Measurements from ENCODE around the gene CACNA1S. TPM values are rescaled to one million over a fixed set of nuclear protein-coding genes. Genes with fewer than 3 reads are reported as not detected.

Gene CACNA1S
- polyA plus RNA-seq, 3 donors from 2014 or later: not detected

DNA sequence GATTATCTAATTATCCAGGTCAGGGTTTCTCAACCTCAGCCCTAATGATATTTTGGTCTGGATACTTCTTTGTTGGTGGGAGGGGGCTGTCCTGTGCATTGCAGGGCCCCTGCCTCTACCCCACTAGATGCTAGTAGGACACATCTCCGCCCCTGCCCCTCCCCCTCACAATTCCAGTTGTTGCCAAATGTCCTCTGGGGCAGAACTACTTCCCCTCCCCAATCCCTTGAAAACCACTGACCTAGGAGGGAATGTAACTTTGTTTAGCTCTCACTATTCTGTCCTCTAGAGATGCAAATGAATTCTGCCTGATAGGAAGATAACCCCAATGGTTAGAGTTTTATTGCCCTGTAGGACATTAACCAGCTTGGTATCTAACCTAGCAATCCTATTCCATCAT is 8.1 kb downstream of the CACNA1S start:
- Mint-ChIP-seq H3K9me3 (no peaks in the 10 kb centered on the region), H3K27me3 (ENCODE audit: low read depth in 3 of 3) (peaks cover 0 to 4% (median 0%) of the 10 kb centered on the region in 3 donors), H3K36me3 (no peaks in the 10 kb centered on the region), H3K27ac (no peak overlapping the region), H3K4me3 (no peak overlapping the region), H3K4me1 (no peaks in the 10 kb centered on the region)
- no peak for DNase-seq

GRCh38 chr1:201103666-201104065 is 8.6 kb downstream of the CACNA1S start:
- Mint-ChIP-seq H3K4me1 (no peaks in the 10 kb centered on the region), H3K9me3 (no peaks in the 10 kb centered on the region), H3K36me3 (no peaks in the 10 kb centered on the region), H3K4me3 (no peak overlapping the region), H3K27ac (no peak overlapping the region), H3K27me3 (ENCODE audit: low read depth in 3 of 3) (peaks cover 0 to 4% (median 0%) of the 10 kb centered on the region in 3 donors)
- no peak for DNase-seq

- H3K27ac Mint-ChIP-seq: no peak overlapping the region
- H3K4me3 Mint-ChIP-seq: no peak overlapping the region
- H3K36me3 Mint-ChIP-seq: no peaks in the 10 kb centered on the region
- no peak for DNase-seq
- no peaks in the 10 kb centered on the region for H3K4me1 Mint-ChIP-seq
- no peaks in the 10 kb centered on the region for H3K9me3 Mint-ChIP-seq
- peaks cover 2 to 6% (median 3%) of the 10 kb centered on the region in 3 donors for H3K27me3 Mint-ChIP-seq (ENCODE audit: low read depth in 3 of 3)
These were observed 11.9 kb downstream of the CACNA1S start for GRCh38 chr1:201100169-201100930.

- no peaks in the 10 kb centered on the region for H3K36me3 Mint-ChIP-seq
- H3K27ac Mint-ChIP-seq: no peak overlapping the region
- no peaks in the 10 kb centered on the region for H3K9me3 Mint-ChIP-seq
- no peak for DNase-seq
- peaks cover 2 to 6% (median 3%) of the 10 kb centered on the region in 3 donors for H3K27me3 Mint-ChIP-seq (ENCODE audit: low read depth in 3 of 3)
- H3K4me3 Mint-ChIP-seq: no peak overlapping the region
- no peaks in the 10 kb centered on the region for H3K4me1 Mint-ChIP-seq
These were observed 13.1 kb downstream of the CACNA1S start for GRCh38 chr1:201098992-201099677.

DNA sequence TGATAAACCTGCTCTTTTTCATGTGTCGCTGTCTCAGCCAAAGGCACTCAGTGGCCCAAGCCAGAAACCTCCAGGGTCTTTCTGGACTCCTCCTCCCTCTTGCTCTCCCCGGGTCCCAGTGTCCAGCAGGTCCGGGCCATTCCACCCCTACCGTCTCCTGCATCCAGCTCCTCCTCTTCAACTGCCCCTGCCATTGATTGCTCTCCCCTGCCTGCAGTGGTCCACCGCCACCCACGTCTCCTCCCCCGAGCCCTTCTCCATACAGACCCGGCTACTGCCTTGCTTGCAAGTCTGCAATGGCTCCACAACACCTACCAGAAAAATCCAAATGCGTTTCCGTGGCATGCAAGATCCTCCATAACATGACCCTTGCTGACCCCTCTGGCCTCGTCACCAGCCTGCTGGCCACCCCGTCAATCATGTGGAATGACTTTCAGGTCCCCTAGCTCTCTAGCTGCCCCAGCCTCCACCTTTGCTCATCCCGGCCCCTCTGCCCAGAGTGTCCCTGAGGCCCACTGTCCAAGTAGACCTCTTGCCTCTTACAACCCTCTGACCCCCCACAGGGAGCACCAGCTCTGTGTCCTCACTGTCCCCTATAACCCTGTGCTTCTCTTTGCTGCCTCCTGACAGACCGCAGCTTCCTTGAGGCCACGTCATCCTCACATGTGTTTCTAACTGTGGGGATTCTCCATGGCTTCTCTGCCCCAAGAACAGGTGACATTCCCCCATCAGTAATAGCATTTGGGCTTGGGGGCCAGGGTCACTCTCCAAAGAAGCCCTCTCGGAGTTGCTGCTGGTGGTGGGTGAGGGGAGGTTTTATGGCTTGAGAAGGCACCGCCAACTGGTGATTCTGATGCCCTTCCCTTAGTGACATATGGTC is 15.0 kb downstream of the CACNA1S start:
- no peak overlapping the region for H3K4me3 Mint-ChIP-seq
- no peak for DNase-seq
- no peaks in the 10 kb centered on the region for H3K36me3 Mint-ChIP-seq
- no peak overlapping the region for H3K27ac Mint-ChIP-seq
- H3K4me1 Mint-ChIP-seq: no peaks in the 10 kb centered on the region
- peaks cover 2 to 12% (median 3%) of the 10 kb centered on the region in 3 donors for H3K27me3 Mint-ChIP-seq (ENCODE audit: low read depth in 3 of 3)
- H3K9me3 Mint-ChIP-seq: no peaks in the 10 kb centered on the region

DNA sequence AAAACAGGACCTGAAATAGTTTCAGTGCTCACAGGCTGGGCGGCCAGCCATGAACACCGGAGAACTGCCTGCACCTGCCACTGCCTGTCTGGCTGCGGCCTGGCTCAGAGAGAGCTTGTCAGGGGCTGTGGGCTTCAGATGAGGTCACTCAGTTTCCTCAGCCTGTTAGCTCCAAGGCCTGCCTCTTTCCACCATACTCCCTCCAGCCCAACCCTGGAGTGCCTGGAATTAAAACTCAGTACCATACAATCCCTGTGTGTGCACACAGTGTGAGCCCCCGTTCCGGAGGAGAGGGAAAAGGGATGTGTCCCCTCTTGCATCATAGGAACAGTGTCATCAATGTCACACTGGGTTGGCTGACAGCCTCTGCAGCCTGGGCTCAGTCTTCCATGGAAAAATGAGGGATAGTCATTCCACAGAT is 16.2 kb downstream of the CACNA1S start:
- Mint-ChIP-seq H3K4me3 (no peak overlapping the region), H3K4me1 (no peaks in the 10 kb centered on the region), H3K27ac (no peak overlapping the region), H3K36me3 (no peaks in the 10 kb centered on the region), H3K27me3 (ENCODE audit: low read depth in 3 of 3) (peaks cover 2 to 16% (median 3%) of the 10 kb centered on the region in 3 donors), H3K9me3 (no peaks in the 10 kb centered on the region)
- no peak for DNase-seq

DNA sequence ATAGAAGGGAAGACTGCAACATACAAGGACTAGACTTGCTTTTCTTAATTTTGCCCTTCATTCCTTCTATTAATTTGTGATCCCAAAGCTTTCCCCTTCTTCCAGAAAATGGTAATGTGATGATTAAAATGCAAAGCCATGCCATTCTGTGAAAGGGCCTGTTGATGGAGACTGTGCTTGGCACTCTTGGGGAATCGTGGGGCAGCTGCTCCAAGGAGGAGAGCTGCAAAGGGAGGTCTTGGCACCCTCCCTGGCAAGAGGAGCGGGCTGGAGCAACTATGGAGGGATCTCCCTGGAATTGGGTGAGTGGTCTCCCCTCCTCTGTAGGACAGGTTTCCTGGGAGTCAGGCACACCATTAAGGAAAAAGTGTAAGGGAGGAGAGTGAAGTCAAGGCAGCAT is 16.6 kb downstream of the CACNA1S start:
- Mint-ChIP-seq H3K4me1 (no peaks in the 10 kb centered on the region), H3K9me3 (no peaks in the 10 kb centered on the region), H3K27me3 (ENCODE audit: low read depth in 3 of 3) (peaks cover 2 to 16% (median 3%) of the 10 kb centered on the region in 3 donors), H3K36me3 (no peaks in the 10 kb centered on the region), H3K4me3 (no peak overlapping the region), H3K27ac (no peak overlapping the region)
- DNase-seq: no peak

GRCh38 chr1:201094832-201095231 is 17.4 kb downstream of the CACNA1S start:
- Mint-ChIP-seq H3K9me3 (no peaks in the 10 kb centered on the region), H3K36me3 (no peaks in the 10 kb centered on the region), H3K4me1 (no peaks in the 10 kb centered on the region), H3K4me3 (no peak overlapping the region), H3K27ac (no peak overlapping the region), H3K27me3 (ENCODE audit: low read depth in 3 of 3) (peaks cover 2 to 16% (median 3%) of the 10 kb centered on the region in 3 donors)
- no peak for DNase-seq

GRCh38 chr1:201093962-201094361 is 18.3 kb downstream of the CACNA1S start:
- Mint-ChIP-seq H3K27ac (peak overlapping the region in 1 of 6 donors; percentile 65), H3K36me3 (no peaks in the 10 kb centered on the region), H3K9me3 (no peaks in the 10 kb centered on the region), H3K4me1 (no peaks in the 10 kb centered on the region), H3K27me3 (ENCODE audit: low read depth in 3 of 3) (peaks cover 2 to 20% (median 3%) of the 10 kb centered on the region in 3 donors), H3K4me3 (no peak overlapping the region)
- no peak for DNase-seq

- no peak overlapping the region for H3K27ac Mint-ChIP-seq
- H3K27me3 Mint-ChIP-seq (ENCODE audit: low read depth in 3 of 3): peaks cover 2 to 21% (median 3%) of the 10 kb centered on the region in 3 donors
- H3K4me3 Mint-ChIP-seq: no peak overlapping the region
- no peak for DNase-seq
- no peaks in the 10 kb centered on the region for H3K36me3 Mint-ChIP-seq
- no peaks in the 10 kb centered on the region for H3K9me3 Mint-ChIP-seq
- H3K4me1 Mint-ChIP-seq: no peaks in the 10 kb centered on the region
These were observed 18.7 kb downstream of the CACNA1S start for GRCh38 chr1:201093561-201093960.

DNA sequence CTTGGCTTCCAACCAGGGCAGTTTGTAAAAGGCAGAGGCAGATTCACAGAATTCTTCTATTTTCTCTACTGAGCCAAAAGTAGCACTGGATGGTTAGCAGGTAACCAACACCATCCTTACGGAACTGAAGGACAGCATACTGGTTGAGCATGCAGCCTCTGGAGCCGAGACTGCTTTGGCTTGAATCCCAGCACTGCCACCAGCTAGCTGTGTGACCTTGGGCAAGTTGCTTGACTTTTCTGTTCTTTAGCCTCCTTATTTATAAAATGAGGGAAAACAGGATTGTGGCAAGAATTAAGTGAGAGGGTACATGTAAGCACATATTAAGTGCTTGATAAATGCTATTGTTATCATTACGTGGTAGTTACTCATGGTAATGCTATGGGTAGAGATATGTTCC is 19.5 kb downstream of the CACNA1S start:
- no peaks in the 10 kb centered on the region for H3K9me3 Mint-ChIP-seq
- no peak overlapping the region for H3K4me3 Mint-ChIP-seq
- H3K27ac Mint-ChIP-seq: no peak overlapping the region
- peaks cover 2 to 21% (median 3%) of the 10 kb centered on the region in 3 donors for H3K27me3 Mint-ChIP-seq (ENCODE audit: low read depth in 3 of 3)
- no peaks in the 10 kb centered on the region for H3K4me1 Mint-ChIP-seq
- no peaks in the 10 kb centered on the region for H3K36me3 Mint-ChIP-seq
- DNase-seq: no peak

DNA sequence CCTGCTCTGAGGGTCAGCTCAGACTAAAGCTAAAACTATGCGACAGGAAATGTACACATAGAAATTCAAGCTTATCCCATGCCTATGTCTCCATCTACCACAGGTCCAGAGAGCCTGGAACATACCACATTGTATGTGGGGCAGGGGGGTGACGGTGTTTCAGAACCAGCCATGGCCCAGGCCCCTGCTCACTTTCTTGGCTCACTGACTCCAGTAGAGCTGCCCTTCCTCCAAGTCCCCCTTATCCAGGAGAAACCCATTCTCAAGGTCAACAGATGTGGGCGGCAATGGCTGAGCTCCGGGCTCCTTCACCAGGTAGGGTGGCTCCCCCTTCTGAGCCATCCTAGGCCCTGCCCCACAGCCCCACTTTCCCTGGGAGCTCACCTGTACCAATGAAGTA is 21.0 kb downstream of the CACNA1S start:
- no peak for DNase-seq
- no peaks in the 10 kb centered on the region for H3K4me1 Mint-ChIP-seq
- no peak overlapping the region for H3K27ac Mint-ChIP-seq
- H3K27me3 Mint-ChIP-seq (ENCODE audit: low read depth in 3 of 3): peaks cover 0 to 15% (median 1%) of the 10 kb centered on the region in 3 donors
- no peaks in the 10 kb centered on the region for H3K36me3 Mint-ChIP-seq
- no peak overlapping the region for H3K4me3 Mint-ChIP-seq
- no peaks in the 10 kb centered on the region for H3K9me3 Mint-ChIP-seq

DNA sequence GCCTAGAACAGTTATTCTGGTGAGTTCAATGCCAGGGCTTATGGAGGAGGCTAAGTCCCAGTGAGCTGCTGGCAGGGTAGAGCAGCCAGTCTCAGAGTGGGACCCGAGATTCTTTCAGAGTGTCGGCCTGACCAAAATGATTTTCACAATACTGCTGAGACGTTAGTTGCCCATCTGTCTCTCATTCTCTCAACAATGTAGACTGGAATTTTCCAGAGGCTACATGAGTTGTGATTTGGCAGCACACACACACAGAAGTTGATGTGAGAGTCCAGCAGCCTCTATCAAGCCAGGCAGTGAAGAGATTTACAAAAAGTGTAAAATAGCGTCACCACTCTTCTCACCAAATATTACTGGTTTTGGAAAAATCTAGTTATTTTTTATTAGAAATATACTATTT is 21.7 kb downstream of the CACNA1S start:
- no peaks in the 10 kb centered on the region for H3K4me1 Mint-ChIP-seq
- no peak overlapping the region for H3K4me3 Mint-ChIP-seq
- H3K27ac Mint-ChIP-seq: no peak overlapping the region
- H3K36me3 Mint-ChIP-seq: no peaks in the 10 kb centered on the region
- no peaks in the 10 kb centered on the region for H3K9me3 Mint-ChIP-seq
- H3K27me3 Mint-ChIP-seq (ENCODE audit: low read depth in 3 of 3): peaks cover 0 to 17% (median under 1%) of the 10 kb centered on the region in 3 donors
- DNase-seq: no peak

GRCh38 chr1:201089596-201089995 is 22.6 kb downstream of the CACNA1S start:
- H3K4me1 Mint-ChIP-seq: no peaks in the 10 kb centered on the region
- no peaks in the 10 kb centered on the region for H3K36me3 Mint-ChIP-seq
- H3K27me3 Mint-ChIP-seq (ENCODE audit: low read depth in 3 of 3): peaks cover 0 to 17% (median 0%) of the 10 kb centered on the region in 3 donors
- no peaks in the 10 kb centered on the region for H3K9me3 Mint-ChIP-seq
- H3K4me3 Mint-ChIP-seq: no peak overlapping the region
- no peak for DNase-seq
- no peak overlapping the region for H3K27ac Mint-ChIP-seq
